Measurements from ENCODE around the gene TMEM106B.
A peak's percentile ranks its signal among the peaks of the same experiment; 100 is the strongest.

TMEM106B gene

GRCh38 chr7:12229046-12229445, 18.0 kb downstream of the TMEM106B start:
- no peak for DNase-seq

GRCh38 chr7:12231097-12231496, 20.0 kb downstream of the TMEM106B start:
- DNase-seq, result no peak

GRCh38 chr7:12233175-12233574, 22.1 kb downstream of the TMEM106B start:
- DNase-seq, result no peak

GRCh38 chr7:12234334-12234865, 23.3 kb downstream of the TMEM106B start:
- DNase-seq, result no peak

- no peak for DNase-seq
Measured at GRCh38 chr7:12235970-12236369, 24.9 kb downstream of the TMEM106B start.

- no peak for DNase-seq
Measured at GRCh38 chr7:12237007-12237406, 25.9 kb downstream of the TMEM106B start.

GRCh38 chr7:12239806-12240205, 28.7 kb downstream of the TMEM106B start:
- no peak for DNase-seq

- no peak for DNase-seq
Measured at GRCh38 chr7:12244129-12244528, 33.0 kb downstream of the TMEM106B start.

GRCh38 chr7:12244694-12245093, 33.6 kb downstream of the TMEM106B start:
- DNase-seq, result no peak

- DNase-seq, result no peak
Measured at GRCh38 chr7:12249706-12250105, 38.6 kb downstream of the TMEM106B start.

- DNase-seq, result no peak
Measured at GRCh38 chr7:12250232-12250631, 39.1 kb downstream of the TMEM106B start.

GRCh38 chr7:12256090-12256489, 45.0 kb downstream of the TMEM106B start:
- no peak for DNase-seq

- no peak for DNase-seq
Measured at GRCh38 chr7:12257582-12257981, 46.5 kb downstream of the TMEM106B start.

- DNase-seq, result no peak
Measured at GRCh38 chr7:12258074-12258473, 47.0 kb downstream of the TMEM106B start.

- DNase-seq, result no peak
Measured at GRCh38 chr7:12267542-12267941, 56.4 kb downstream of the TMEM106B start.

GRCh38 chr7:12269100-12269895, 58.2 kb downstream of the TMEM106B start:
- DNase-seq, result no peak

- DNase-seq, result no peak
Measured at GRCh38 chr7:12281038-12281437, 69.9 kb downstream of the TMEM106B start.

- DNase-seq, result no peak
Measured at GRCh38 chr7:12287901-12288300, 76.8 kb downstream of the TMEM106B start.

- DNase-seq, result no peak
Measured at GRCh38 chr7:12289996-12290395, 78.9 kb downstream of the TMEM106B start.

GRCh38 chr7:12290761-12291160, 79.7 kb downstream of the TMEM106B start:
- DNase-seq, result no peak

- DNase-seq, result peak in 1 of 2 experiments; percentile 13
Measured at GRCh38 chr7:12291870-12292269, 80.8 kb downstream of the TMEM106B start.
